ENCODE results near the gene GPER1.
"Not testable (repeated sequence)": the region's sequence is repeated elsewhere in the genome, so short reads cannot be mapped to it uniquely, and the experiment has no call there.

GPER1 gene

DNA sequence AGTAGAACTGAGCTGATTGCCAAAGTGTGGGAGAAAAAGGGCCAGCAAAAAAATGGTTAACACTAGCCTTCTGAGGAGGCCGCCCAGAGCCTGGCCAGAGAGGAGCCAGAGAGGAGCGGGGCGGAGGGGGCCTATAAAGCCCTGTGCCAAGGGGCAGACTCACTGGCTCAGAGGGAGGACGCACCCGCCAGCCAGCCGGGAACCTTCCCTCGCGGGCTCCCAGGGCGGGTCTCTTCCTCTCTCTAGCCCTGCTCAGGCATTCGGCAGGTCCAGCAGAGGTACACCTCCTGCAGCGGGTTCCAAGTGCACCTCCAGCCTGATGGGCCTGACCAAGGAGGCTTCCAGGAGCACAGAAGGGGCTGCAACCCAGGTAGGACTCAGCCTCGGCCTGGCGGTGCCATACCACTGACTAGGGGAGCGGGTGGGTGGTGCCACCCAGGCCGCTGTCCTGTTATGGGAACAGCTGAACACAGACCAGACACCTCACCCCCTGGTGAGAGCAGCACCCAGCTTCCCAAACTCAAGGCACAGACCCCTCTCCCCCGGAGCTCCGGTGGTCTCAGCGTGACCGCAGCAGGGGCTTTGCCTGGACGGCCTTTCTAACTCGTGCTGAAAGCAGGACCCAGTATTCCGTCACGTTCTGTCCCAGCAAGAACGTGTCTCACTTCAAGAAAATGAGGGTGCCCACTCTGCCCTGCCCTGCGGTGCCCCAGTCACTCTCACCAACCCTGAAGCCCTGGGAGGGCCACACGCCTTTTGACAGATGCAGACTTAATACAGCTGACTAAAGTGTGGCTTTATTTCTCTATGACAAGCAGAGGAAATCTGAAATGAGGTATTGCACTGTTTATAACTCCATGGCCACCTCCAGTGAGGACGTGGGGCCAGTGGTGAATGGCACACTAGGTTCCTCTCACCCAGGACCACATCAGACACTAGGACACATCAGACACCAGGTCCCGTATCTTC lies at the start of gene GPER1:
GPER1 (plus strand) TSS at position 162 of the 969 bp plus-strand sequence. CDS start 3,616 bp downstream, outside the sequence.
- DNase-seq, result peak; percentile 32

DNA sequence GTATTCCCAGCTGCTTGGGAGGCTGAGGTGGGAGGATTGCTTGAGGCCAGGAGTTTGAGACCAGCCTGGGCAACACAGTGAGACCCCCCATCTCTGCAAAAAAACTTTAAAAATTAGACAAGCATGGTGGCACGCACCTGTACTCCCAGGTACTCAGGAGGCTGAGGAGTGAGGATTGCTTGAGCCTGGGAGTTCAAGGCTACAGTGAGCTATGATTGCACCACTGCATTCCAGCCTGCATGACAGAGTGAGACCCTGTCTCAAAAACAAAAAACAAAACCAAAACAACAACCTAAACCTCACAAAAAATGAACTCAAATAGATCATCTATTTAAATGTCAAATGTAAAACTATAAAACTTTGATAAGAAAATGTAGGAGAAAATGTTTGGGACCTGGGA lies 47.7 kb upstream of the GPER1 start:
- DNase-seq, result not testable (repeated sequence)

GRCh38 chr7:1040790-1041189 lies 47.1 kb upstream of the GPER1 start:
- peak; percentile 82 for DNase-seq

- no peak for DNase-seq
Observed at GRCh38 chr7:1041551-1042491, 46.1 kb upstream of the GPER1 start.

DNA sequence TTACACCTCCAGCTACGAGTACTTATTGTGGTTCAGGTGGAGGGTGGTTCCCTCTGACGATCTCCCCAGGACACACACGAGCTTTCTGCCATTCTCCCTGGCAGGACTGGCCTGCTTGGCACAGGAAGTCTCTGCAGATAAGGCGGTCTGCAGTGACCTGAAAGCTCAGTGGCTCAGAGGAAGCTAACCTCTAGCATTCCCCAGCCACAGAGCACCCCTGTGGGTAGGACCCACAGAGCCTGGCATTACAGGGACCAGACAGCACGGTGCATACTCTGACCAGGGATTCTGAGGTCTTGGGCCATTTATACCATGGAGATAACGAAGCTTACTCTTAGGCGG lies 45.5 kb upstream of the GPER1 start:
- DNase-seq, result no peak

DNA sequence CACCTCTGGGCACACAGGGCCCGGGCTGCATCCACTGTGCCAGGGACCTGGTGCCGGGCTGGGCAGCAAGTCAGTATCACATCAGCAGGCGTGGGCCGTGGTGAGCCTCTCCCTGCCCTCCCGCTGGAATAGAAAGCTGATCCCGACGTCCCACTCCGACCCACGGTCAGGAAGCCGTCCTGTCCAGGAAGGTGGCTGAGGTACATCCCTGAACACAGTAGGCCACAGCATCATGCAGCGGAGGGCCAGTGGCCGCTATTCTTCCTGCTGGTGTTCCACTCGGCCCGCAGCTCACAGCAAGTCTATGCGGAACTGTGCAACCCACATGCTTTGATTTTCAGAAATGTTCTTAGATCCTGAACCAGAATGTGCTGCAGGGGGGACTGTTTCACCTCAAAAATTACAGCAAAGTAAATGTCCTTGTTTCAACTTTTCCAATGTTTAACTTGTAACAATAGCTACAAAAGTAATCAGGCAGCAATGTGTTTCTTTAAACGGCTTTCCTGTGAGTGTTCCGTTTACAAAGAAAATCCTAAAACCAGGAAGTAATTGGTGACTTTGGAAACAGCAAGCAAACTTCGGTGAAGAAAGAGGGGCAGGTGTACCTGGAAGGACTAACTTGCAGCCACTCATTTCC lies 44.2 kb upstream of the GPER1 start:
- no peak for DNase-seq

DNA sequence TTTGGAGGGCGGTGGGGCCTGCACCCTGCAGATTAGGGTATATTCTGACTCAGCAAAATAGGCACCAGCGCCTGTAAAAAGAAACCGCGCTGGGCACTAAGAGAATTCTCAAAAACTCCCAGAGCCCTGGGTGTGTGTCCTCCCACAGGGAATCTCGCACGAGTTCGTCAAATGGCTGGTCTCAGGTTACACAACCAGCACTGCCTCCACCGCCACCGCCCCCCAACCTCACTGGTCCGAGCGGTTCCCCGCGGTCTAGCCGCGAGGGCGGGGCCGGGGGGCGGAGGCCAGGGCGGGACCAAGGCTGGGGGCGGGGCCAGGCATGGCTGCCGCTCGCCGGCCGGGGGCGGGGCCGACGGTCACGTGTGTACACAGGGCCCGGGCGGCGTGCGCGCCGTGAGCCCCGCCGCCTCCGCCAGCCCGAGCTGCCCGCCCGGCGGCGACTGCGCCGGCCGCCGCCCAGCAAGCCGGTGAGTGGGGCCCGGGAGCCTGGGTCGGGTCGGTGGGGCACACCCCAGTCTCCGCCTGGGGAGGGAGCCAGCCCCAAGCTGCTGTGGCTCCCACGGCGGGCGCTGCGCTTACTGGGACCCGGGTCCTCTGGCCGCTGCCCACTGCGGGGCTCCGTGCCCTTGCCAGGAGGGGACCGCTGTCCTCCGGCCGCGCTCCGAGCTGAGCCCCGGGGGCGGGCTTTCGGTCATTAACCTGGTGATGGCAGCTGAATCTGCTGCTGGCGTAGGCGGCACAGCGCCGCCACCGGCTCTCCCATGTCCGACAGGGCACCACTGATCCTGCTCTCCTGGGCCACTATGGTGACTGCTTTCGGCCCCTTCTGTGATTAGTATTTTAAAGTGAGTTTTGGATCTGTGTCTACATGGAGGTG lies 43.5 kb upstream of the GPER1 start, which contains the start of gene GPR146:
GPR146 (plus strand) TSS at position 358 of the 880 bp plus-strand sequence. CDS start 12,970 bp downstream, outside the sequence.
- DNase-seq, result peak; percentile 95

DNA sequence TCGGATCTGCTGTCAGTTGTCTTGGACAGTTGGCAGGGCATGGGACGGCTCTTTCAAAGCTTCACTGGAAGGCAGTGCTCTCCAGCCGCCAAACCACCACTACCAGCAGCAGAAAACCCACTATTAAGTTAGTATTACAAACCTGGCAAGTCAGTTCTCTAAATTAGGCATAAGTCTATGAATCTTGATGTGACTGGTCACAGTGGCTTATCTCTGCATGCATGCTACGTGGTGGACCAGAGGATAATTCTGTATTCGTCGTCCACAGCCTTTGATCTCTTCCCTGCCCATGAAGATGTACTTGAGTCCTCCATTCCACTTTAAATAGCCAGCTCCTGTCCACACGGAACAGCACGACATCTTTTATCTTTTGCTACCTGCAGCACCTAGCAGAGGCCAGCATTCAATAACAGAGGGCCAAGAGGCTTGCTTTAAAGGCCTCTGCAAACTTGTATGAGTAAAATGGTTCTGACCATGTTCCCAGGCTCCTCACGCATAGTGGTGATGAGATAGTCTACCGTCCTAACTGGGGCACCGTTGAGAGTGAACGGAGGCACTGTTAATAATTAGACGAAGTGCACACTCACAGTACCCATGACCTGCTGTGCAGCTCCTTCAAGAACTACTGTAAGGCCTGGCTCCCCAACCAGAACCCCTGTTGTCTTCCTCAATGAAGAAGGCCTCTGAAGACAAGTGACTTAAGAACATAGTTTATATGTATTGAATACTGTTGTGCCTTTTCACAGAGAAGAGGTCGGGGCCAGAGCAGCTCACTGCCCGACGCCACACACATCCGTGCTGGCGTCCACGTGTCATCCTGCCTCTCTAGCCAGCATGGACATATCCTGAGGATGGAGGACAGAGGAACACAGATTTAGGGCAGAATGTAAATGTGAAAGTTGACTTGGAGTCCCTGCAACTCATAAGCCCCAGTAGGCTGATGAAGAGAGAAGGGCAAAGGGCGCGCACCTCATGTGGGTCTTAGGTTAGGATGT lies 42.5 kb upstream of the GPER1 start:
- DNase-seq, result no peak

GRCh38 chr7:1046722-1047679 lies 40.9 kb upstream of the GPER1 start:
- DNase-seq, result no peak

DNA sequence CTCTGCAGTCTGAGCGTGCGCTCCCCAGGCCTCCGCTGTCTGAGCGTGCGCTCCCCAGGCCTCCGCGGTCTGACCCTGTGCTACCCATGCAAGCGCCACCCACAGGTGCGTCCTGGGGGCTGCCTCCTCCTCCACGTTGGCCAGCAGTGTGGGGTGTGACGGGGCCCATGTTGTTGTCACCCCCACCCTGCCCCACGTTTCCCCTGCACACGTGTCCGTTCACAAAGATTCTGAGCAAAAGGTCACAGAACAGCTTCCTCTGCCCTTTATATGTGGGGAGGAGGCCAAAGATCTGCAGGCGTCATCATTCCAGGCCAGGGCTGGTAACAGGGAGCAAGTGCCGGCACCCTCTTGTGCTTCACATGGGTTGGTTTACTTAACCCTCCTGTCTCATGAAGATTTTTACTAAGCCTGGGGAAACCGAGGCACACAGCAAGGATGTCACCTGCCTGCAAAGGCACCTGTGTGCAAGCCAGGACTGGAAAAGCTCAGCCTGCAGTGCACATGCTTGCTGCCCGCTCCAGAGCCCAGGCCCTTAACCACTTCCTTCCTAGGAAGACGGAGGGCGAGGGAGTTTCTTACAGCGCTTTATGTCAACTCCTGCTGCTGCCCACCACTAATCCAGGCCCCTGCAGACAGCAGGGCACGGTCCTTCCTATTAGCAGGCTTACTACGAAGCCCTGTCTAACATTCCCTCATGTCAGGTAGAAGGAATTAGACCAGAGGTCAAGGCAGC lies 38.7 kb upstream of the GPER1 start:
- no peak for DNase-seq

DNA sequence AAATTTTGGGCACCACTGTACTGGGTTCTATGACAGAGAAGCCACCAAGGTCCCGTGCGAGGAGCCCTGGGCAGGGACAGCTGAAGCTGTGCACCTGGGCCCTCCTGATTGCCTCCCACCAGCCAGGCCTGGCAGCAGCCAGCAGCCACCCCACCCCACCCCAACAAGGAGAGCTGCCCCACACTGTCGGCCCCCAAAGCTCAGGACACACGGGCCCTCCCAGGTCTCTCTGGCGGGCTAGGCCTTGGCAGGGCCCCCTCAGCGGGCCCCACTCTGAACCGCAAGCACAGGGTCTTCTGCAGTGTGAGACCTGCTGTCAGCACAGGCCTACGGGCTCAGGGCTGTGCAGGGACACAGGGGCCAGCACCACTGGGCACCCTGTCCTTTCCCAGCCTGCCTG lies 38.1 kb upstream of the GPER1 start:
- no peak for DNase-seq

DNA sequence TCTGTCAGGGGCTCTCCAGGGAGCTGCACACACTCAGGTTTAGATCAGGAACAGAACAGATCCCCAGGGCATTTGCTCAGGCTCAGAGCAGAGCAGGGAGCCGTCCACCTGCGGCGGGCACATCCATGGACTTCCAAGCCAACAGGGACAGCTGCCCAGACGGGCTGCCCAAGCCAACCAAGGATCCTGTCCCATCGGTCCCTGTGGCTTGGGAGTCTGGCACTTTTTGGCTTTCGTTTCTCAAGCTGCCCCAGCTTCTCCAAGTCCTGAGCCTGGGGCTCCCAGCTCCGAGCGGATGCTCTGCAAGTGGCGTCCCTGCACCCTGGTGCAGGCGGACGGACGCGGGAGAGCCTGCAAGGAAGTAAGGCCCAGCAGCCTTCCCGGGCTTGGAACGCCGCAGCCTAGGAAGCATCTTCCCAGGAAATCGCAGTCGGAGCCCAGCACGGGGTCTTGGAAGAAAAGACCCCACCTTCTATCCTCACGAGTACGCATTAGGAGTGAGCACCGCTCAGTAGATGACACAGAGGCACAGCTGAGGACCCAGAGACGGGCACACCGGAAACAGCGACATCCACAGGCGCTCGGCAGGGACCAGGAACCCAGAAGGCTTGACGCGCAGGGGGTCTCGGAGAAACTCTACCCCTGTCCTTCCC lies 37.5 kb upstream of the GPER1 start:
- no peak for DNase-seq

GRCh38 chr7:1050956-1051690 lies 36.8 kb upstream of the GPER1 start:
- DNase-seq, result no peak

DNA sequence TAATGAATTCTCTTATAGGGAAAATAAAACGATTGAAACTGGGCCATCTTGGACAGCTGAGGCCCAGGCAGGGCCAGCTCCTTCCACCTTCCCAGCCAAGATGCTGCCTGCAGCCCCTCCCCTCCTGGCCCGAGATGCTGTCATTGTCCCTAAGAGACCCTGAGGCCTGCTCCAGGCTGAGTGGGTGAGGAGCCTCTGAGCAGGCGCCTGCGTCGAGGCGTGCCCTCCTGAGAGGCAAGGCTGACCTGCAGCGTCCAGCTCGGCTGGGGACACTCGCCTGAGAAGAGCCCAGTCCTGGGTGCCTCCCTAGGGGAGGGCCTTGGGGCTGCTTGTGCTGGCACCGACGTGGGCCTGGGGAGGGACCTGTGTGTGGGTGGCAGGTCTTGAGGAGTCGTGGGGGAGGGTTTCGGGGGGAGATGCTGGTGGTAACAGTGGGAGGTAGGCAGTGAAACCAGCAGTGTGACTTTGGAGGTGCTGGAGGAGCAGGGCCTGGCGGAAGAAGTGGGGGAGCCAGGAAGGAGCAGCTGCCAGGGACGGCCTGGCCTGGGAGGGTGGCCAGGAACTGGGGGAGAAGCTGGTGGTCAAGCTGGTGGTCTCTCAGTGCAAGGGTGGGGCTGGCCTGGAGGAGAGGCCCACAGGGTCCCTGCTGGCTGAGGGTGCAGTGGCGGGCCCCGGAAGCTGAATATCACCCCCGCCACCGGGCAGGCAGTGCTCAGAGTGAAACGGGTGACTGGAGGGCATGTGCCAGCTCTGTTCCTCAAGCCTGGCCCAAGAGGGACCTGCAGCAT lies 35.7 kb upstream of the GPER1 start:
- DNase-seq, result no peak

DNA sequence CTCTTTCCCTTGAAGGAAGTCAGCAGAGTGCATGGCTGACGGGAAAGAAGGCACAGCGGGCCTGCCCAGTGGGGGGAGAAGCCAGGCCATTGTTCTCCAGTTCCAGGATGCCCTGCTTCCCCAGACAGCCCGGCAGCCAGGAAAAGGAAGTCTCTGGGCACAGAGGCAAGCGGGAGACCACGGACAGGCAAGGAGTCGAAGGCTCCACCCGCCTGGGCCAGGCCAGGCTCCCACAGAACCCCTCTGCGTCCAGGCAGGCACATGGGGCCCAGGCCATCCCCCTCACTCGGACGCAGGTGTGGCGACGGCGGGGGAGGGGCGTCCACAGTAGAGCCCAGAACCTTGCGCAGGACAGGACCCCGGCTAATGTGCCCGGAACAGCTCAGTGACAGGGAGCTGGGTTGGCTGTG lies 34.9 kb upstream of the GPER1 start:
- DNase-seq, result no peak

GRCh38 chr7:1053816-1054370 lies 34.0 kb upstream of the GPER1 start:
- no peak for DNase-seq

Data from DMS 273 treated with DMSO at 0.1 percent for 48 hours (cell line).